Suprapubic skin (tissue), 4 donors: ENCODE data around the gene ADORA2A.

Experiments used
- POLR2A ChIP-seq, 2 donors: fragments of 450-650 bp; IDR thresholded peaks; one replicate each; pipeline ENCODE4 v1.6.1; 2017; ENCODE audit warnings: antibody characterized with exemption in 2 of 2, mild to moderate bottlenecking in 2 of 2, moderate library complexity in 2 of 2
- POLR2AphosphoS5 ChIP-seq, 3 donors: sonication (generic); formaldehyde crosslinking; IDR thresholded peaks; one replicate each; pipeline ENCODE4 v1.6.1; 2017; ENCODE audit warnings: antibody characterized with exemption in 3 of 3
- TF ChIP-seq, protein P1 (sequence below), 2 donors: fragments of 200-600 bp in 1 of 2; fragments of 450-650 bp in 1 of 2; sonication (generic) in 1 of 2; IDR thresholded peaks; one replicate each; pipeline ENCODE4 v1.5.1; 2016 to 2019; ENCODE audit warnings: antibody characterized with exemption in 2 of 2, mild to moderate bottlenecking in 1 of 2, moderate library complexity in 1 of 2

DNA sequence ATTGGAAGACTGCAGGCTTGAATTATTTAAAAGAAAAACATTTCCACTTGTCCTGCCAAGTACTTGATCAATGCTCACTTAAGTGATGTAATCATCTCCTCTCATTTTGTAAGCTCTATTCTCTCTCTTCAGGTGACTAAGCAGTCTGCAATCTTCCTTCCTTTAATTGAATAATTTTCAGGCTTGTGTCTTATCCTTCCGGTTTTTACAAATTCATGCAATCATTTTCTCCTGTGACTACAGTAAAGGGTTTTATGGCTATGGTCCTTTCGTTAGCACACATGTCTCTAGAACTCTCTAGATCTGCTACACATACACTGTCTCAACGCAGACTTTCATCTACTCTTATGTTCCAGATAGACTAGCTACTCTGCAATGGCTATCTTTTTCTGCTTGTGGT lies 55.2 kb downstream of the ADORA2A start:
- TF ChIP-seq POLR2A (IDR thresholded peaks at IDR 0.05) (no peak), POLR2AphosphoS5 (IDR thresholded peaks at IDR 0.05) (no peak)
- TF ChIP-seq, protein P1, sequence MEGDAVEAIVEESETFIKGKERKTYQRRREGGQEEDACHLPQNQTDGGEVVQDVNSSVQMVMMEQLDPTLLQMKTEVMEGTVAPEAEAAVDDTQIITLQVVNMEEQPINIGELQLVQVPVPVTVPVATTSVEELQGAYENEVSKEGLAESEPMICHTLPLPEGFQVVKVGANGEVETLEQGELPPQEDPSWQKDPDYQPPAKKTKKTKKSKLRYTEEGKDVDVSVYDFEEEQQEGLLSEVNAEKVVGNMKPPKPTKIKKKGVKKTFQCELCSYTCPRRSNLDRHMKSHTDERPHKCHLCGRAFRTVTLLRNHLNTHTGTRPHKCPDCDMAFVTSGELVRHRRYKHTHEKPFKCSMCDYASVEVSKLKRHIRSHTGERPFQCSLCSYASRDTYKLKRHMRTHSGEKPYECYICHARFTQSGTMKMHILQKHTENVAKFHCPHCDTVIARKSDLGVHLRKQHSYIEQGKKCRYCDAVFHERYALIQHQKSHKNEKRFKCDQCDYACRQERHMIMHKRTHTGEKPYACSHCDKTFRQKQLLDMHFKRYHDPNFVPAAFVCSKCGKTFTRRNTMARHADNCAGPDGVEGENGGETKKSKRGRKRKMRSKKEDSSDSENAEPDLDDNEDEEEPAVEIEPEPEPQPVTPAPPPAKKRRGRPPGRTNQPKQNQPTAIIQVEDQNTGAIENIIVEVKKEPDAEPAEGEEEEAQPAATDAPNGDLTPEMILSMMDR (IDR thresholded peaks at IDR 0.05): no peak
